ENCODE data around the gene SUSD4. TPM values are rescaled to one million over a fixed set of nuclear protein-coding genes. Genes with fewer than 3 reads are reported as not detected.

The SUSD4 gene
- total RNA-seq, 1 donor from 2014 or later: 0.12 TPM

DNA sequence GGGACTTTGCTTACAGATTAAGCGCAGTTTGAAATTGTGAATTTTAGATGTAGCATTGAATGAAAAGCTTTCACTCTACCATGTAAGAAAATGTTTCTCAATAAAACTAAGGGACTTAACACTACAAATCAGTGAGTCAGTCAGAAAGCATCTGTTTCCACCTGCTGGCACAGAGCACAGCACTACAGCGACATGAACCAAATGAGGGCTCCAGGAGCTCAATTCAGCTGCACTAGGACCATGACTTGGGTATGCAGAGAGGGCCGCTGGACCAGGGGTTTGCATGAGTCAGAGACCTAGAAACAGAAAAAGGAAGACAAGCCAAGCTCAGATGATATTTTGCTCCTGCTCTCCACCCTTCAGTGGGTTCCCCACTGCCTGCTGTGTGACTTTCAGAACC, 5.2 kb downstream of the SUSD4 start:
- DNase-seq (ENCODE audit: low read depth): no peak
- no peak overlapping the region for H3K4me3 ChIP-seq (ENCODE audit: low read depth, low read length)
- TF ChIP-seq, protein P1, sequence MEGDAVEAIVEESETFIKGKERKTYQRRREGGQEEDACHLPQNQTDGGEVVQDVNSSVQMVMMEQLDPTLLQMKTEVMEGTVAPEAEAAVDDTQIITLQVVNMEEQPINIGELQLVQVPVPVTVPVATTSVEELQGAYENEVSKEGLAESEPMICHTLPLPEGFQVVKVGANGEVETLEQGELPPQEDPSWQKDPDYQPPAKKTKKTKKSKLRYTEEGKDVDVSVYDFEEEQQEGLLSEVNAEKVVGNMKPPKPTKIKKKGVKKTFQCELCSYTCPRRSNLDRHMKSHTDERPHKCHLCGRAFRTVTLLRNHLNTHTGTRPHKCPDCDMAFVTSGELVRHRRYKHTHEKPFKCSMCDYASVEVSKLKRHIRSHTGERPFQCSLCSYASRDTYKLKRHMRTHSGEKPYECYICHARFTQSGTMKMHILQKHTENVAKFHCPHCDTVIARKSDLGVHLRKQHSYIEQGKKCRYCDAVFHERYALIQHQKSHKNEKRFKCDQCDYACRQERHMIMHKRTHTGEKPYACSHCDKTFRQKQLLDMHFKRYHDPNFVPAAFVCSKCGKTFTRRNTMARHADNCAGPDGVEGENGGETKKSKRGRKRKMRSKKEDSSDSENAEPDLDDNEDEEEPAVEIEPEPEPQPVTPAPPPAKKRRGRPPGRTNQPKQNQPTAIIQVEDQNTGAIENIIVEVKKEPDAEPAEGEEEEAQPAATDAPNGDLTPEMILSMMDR (conservative IDR thresholded peaks at IDR 0.05; ENCODE audit: low read depth, low read length): peak; percentile 49

DNA sequence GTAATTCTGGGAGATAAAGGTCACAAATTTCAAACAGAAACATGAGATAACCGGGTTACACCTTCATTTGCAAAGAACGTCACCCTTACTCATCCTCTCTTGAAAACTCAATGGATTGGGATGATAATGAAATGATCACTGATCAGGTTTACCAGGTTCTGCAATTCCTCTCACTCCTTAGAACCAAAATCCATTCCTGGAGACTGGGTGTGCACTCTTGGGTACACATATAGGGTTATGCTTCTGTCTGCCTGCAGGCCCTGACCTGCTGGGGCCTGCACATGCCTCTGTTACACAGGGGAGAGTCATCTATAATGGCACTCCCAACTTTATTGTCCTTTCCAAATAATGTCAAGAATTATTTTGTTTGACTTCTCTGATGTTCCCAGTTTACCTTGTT, 8.3 kb downstream of the SUSD4 start:
- no peak for DNase-seq (ENCODE audit: low read depth)
- TF ChIP-seq, protein P1 (conservative IDR thresholded peaks at IDR 0.05; ENCODE audit: low read depth, low read length): no peak
- no peak overlapping the region for H3K4me3 ChIP-seq (ENCODE audit: low read depth, low read length)

DNA sequence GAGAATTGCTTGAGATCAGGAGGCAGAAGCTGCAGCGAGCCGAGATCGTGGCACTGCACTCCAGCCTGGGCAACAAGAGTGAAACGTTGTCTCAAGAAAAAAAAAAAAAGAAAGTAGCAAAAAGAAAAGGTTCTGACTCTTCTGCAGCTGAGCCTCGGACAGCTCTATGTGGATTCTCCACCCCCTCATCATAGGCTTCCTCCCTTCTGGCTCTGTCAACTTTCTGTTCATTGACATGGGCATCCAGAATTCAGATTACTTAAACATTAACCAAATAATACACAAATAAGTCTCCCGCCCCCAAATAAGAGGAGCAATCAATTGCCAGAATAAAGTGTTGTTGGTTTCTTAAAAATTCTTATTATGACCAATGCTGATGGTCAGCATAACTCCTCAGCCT, 10.0 kb downstream of the SUSD4 start:
- H3K4me3 ChIP-seq (ENCODE audit: low read depth, low read length): no peak overlapping the region
- TF ChIP-seq, protein P1 (conservative IDR thresholded peaks at IDR 0.05; ENCODE audit: low read depth, low read length): no peak
- no peak for DNase-seq (ENCODE audit: low read depth)

DNA sequence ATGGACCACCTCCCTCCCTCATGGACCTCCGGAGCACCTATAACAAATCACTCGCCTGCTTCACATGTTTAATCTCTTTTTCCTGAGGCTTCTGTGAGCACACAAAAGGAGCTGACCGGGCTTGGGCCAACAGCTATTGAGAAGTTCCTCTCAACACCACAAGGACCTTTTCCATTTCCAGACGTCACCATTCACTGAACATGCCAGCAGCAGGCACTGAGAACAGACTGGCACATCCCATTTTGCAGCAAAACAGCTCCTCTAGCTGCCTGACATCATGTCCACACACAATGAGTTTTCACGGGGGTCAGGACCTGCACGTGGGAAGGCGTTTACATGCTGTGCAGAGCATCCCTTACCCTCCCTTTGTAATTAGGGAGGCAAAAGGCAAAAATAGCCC, 11.0 kb downstream of the SUSD4 start:
- no peak overlapping the region for H3K4me3 ChIP-seq (ENCODE audit: low read depth, low read length)
- TF ChIP-seq, protein P1 (conservative IDR thresholded peaks at IDR 0.05; ENCODE audit: low read depth, low read length): no peak
- DNase-seq (ENCODE audit: low read depth): no peak

DNA sequence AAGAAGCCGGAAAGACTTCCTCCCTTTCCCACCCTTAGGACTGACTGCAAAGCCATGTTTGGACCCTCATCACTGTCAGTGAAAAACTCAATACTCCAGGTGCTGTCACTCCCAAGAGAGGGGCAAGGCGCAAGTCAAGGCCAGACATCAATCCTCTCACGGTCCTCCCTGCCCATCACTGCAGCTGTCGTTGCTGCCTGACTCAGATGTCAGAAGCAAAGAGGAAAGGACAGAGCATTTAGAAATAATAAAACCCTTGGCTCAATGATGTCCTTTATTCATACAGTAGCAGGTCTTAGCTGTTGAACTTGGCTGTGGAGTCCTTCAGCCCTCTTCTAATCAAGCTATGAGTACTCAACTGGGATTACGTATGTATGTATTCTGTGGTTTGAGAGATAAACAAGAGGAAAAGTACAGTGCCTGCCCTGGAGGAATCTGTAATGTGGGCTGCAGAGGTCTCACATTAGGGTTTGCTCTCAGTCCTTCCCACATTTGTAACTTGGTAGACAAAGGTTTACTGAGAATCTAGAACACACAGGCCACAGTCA, 13.5 kb downstream of the SUSD4 start:
- TF ChIP-seq, protein P1 (conservative IDR thresholded peaks at IDR 0.05; ENCODE audit: low read depth, low read length): no peak
- DNase-seq (ENCODE audit: low read depth): no peak

DNA sequence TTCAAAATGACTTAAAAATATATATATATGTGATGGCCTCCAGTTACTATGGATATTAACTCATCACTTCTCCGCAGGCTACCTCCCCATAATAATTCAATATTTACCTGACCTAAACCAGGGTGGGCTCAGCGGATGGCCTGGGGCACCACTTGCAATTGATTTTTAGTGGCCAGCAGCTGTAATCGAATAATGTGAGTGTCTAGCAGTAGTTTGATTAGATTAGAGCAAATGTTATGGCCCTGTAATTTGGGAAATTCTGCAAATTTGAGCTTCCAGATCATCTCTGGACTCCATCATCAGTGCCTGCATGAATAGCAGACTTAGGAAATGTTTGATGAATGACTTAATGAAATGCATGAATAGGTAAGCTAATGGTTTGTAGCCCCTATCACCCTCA, 14.7 kb downstream of the SUSD4 start:
- no peak overlapping the region for H3K4me3 ChIP-seq (ENCODE audit: low read depth, low read length)
- TF ChIP-seq, protein P1 (conservative IDR thresholded peaks at IDR 0.05; ENCODE audit: low read depth, low read length): no peak
- DNase-seq (ENCODE audit: low read depth): no peak

More for the DNA sequence above, 13.5 kb downstream of the SUSD4 start:
- no peak overlapping the region for H3K4me3 ChIP-seq (ENCODE audit: low read depth, low read length)

DNA sequence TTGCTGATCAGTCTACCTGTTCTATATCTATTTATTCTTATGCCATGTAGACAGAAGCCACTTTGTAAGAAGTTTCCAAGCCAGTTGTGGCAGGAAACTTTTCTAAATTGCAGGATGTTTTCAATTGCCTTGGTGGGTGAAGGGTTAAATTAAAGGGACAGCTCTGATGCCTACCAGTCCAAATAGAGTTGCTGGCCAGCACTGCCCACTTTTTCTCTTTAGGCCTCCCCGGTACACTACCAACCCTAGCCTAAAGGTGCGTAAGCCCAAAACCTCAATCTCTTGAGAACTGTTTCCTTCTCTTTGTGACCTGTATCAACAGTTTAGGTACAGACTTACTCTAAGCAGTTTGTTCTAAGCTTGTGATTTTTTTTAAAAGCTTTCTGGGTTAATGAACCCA, 15.5 kb downstream of the SUSD4 start:
- TF ChIP-seq, protein P1 (conservative IDR thresholded peaks at IDR 0.05; ENCODE audit: low read depth, low read length): no peak
- no peak for DNase-seq (ENCODE audit: low read depth)
- no peak overlapping the region for H3K4me3 ChIP-seq (ENCODE audit: low read depth, low read length)

All from epithelial cell of proximal tubule (primary cell).